AG09319 (cell line): ENCODE data around the gene BZW2.

ENCODE experiments used
- DNase-seq: peaks from one replicate; pipeline ENCODE4 v3.0.0-alpha.2; 2010; ENCODE audit warnings: low read depth; ENCODE audit errors: extremely low read depth
- TF ChIP-seq, protein P1 (sequence below): IDR thresholded peaks from 2 replicates; pipeline ENCODE4 v1.5.1; 2011; ENCODE audit warnings: low read depth, mild to moderate bottlenecking, inconsistent platforms, low read length, moderate library complexity

BZW2 gene

DNA sequence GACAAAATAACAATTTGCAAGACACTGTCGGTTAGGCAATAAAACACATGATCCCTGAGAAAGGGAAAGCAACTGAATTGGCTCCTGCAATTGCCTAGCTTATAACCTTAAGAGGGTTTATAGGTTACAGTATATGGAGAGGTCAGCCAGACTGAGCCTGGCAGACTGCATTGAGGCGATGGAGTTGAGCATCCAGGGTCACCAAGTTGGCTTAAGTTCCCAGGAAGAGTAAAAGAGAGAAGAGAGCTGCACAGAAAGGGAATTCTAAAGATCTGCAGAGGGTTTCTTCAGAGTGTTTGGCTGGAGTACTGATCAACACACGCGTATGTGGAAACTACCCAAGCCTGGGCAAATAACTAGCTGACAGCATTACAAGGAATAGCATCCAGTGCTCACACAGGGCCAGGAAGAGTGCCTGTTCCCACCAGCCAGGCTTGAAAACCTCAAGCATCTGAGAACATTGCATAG, 11.7 kb upstream of the BZW2 start:
- DNase-seq = no peak
- TF ChIP-seq, protein P1, sequence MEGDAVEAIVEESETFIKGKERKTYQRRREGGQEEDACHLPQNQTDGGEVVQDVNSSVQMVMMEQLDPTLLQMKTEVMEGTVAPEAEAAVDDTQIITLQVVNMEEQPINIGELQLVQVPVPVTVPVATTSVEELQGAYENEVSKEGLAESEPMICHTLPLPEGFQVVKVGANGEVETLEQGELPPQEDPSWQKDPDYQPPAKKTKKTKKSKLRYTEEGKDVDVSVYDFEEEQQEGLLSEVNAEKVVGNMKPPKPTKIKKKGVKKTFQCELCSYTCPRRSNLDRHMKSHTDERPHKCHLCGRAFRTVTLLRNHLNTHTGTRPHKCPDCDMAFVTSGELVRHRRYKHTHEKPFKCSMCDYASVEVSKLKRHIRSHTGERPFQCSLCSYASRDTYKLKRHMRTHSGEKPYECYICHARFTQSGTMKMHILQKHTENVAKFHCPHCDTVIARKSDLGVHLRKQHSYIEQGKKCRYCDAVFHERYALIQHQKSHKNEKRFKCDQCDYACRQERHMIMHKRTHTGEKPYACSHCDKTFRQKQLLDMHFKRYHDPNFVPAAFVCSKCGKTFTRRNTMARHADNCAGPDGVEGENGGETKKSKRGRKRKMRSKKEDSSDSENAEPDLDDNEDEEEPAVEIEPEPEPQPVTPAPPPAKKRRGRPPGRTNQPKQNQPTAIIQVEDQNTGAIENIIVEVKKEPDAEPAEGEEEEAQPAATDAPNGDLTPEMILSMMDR = no peak

DNA sequence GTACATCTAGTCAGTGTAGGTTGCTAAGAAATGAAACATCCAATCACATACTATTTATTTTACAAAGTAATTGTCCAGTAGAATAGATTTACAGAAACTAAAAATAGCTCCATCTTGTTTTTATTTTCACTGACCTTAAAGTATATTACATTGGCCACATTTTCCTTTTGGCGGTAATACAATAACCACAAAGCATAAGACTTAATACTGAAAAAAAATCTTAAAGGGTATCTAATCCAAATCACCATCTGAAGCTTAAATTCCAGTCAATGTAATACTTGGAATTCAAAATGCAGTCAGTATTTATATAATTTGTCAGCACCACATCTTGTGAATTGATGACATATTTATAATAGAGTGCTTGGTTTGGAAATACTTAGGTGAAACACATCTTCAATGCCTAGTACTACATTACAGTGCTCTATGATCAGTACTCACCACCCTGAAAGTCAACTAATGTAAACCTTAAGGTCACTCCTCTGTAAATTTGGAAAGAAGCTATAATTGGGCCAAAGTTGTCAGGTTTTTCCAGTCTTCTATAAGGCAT, 9.4 kb upstream of the BZW2 start:
- TF ChIP-seq, protein P1 = no peak
- peak; percentile 86 for DNase-seq

DNA sequence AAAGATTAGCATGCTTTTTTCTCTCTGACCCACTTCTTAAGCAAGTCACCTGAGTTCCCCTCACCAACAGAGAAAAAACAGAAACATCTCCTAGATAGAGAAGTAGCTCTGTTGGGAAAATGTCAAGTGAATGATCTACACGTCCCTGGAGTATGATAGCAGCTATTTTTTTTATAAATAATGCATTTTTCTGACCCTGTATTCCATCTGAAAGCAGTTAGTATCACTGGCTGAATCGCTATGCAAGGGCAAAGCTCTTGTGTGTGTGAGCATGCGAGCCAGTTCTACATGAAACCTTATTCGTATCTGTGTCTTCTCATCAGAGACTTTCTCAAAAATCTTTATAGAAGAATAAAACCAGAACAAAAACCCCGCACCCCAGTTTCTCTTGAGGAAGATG, 8.6 kb upstream of the BZW2 start:
- TF ChIP-seq, protein P1 = no peak
- no peak for DNase-seq

DNA sequence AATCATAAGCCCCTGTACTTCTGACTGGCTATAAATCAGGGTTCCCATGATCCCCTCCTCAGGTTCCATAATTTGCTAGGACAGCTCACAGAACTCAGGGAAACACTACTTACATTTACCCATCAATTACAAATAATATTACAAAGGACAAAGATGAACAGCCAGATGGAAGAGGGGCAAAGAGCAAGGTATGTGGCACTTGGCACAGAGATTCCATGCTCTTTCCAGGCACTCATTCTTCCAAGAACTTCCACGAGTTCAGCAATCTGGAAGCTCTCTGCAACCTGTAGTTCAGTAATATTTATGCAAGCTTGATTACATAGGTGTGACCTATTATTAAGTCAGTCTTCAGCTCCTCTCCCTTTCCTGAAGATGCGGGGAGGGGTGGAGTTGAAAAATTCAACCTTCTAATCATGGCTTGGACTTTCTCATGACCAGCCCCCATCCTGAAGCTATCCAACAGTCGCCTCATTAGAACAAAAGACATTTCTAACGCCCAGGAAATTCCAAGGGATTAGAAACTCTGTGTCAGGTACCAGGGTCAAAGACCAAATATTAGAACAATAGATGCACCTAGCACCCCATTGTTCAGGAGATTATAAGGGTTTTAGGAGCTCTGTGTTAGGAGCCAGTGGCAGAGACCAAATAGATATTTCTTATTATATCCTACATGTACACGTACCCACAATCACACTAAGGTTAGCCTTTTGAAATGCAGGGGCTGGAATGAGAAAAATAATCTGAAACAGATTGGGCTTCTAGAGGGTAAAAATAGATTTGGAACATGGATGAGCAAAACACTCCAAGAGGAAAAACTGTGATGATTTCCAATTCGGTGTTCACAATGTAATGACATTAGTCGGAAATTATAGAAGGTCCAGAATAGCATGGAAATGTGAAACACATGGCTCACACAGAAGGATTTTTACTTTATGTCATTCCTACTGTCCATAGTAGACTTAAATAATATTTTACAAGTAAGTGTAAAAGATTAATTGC, 7.4 kb upstream of the BZW2 start:
- TF ChIP-seq, protein P1 = no peak
- DNase-seq = no peak

DNA sequence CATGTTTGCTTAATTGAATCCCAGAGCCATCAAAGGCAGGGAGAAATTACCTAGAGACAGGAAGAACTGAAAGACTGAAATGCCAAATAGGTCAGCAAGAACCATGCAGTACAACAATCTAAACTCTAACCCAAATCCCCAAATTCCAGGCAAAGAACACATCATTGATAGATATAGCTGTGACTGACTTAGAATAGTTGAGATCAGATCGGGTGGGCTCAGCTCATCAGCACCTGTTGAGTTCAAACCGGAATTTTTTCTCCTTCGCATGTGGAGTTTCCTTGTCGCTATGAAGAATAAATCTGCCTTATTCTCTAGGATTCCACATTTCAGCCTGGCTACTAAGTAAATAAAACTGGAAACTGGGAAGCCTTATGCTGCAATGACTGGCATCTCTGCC, 1.8 kb upstream of the BZW2 start:
- no peak for DNase-seq

DNA sequence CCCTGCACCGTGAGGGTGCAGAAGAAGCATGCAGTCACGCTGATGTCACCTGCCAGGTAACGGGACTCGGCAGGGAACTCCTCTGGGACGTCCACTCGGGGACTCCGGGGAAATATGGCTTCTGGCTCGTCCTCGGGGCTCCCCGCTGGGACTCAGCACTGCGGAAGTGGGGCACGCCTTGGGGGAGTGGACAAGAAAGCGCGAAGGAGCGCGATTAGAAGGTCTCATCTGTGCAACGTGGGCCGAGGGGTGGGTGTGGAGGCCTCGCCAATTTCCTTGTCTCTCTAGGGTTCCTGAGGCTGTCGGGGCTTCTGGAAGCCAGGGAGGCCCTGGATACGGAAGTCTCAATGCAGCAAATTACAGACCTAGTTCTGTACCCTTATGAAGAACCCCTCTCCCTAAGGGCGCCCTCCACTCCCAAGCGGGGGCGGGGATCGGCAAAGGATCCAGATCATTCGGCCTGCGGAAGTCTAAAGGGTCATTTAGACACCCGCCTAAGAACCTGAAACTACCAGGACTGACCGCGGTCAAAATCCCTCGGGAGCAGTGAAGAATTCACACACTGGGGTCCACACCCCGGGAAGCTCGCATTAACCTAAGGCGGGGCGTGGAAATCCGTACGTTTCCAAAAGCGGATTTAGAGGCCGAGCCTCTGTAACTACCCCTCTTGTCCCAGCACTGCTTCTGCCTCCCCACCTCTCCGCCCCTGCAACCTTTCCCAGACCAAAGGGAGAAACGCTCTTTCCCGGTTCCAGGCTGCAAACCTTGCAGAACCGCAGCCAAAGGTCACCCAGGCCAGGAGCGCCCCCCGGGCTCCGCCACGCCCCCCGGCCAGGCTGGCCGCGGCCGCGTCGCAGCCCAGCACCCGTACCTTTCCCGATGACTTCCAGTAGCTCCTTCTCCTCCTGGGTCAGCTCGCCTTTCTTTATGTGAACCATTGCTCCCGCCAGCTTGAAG, 1.1 kb upstream of the BZW2 start:
- DNase-seq = no peak
- TF ChIP-seq, protein P1 = no peak

More for the DNA sequence above, 1.8 kb upstream of the BZW2 start:
- TF ChIP-seq, protein P1 = no peak
